HG03460 (cell line): ENCODE data around the gene TLX3.

ENCODE experiments used
- ATAC-seq: cut with Tn5 transposase; IDR thresholded peaks from one replicate; pipeline ENCODE4 v1.9.1; 2021; ENCODE audit not compliant: unreplicated experiment

Gene TLX3

GRCh38 chr5:171300358-171300757 is 8.7 kb upstream of the TLX3 start:
- ATAC-seq: no peak

GRCh38 chr5:171306166-171306565 is 2.9 kb upstream of the TLX3 start:
- ATAC-seq: no peak

- no peak for ATAC-seq
Observed at GRCh38 chr5:171306781-171307591, 2.1 kb upstream of the TLX3 start.

GRCh38 chr5:171307789-171308452 is 1.1 kb upstream of the TLX3 start:
- ATAC-seq: no peak

- no peak for ATAC-seq
Observed at GRCh38 chr5:171309276-171310211, 496 bp downstream of the TLX3 start.

GRCh38 chr5:171310212-171310818 is 1.3 kb downstream of the TLX3 start:
- ATAC-seq: no peak

GRCh38 chr5:171310819-171311321 is 1.8 kb downstream of the TLX3 start:
- ATAC-seq: no peak

- no peak for ATAC-seq
Observed at GRCh38 chr5:171311322-171312077, 2.5 kb downstream of the TLX3 start.

GRCh38 chr5:171312129-171312974 is 3.3 kb downstream of the TLX3 start:
- ATAC-seq: no peak

GRCh38 chr5:171313481-171314206 is 4.6 kb downstream of the TLX3 start:
- no peak for ATAC-seq

GRCh38 chr5:171314728-171315385 is 5.8 kb downstream of the TLX3 start:
- ATAC-seq: no peak

- ATAC-seq: no peak
Observed at GRCh38 chr5:171315386-171315891, 6.4 kb downstream of the TLX3 start.

- no peak for ATAC-seq
Observed at GRCh38 chr5:171315925-171316257, 6.8 kb downstream of the TLX3 start.

GRCh38 chr5:171316258-171317121 is 7.4 kb downstream of the TLX3 start:
- no peak for ATAC-seq

GRCh38 chr5:171317230-171317629 is 8.2 kb downstream of the TLX3 start:
- ATAC-seq: no peak

- no peak for ATAC-seq
Observed at GRCh38 chr5:171318026-171318425, 9.0 kb downstream of the TLX3 start.

- no peak for ATAC-seq
Observed at GRCh38 chr5:171321447-171321846, 12.4 kb downstream of the TLX3 start.
